ENCODE results near the gene MNX1. TPM values are rescaled to one million over a fixed set of nuclear protein-coding genes. Genes with fewer than 3 reads are reported as not detected.

Gene MNX1
- total and polyA plus RNA-seq, 10 of the 15 experiments (the other 5 are each of a cell fraction or from before 2014, with no cell fraction given): 0.22 to 2.7 (median 1.3) TPM; not detected in 1

- FAIRE-seq: no peak
- no peaks in the 10 kb centered on the region for H3K9me3 ChIP-seq (replicated peaks; ENCODE audit: control insufficient read depth, insufficient read depth, low read length)
- SMC1A ChIA-PET (ENCODE audit: uncharacterized antibody, unreplicated experiment): no interaction called here
- POLR2A ChIA-PET: no interaction called here
- CTCF ChIA-PET: interaction anchor here (0.6 kb wide), 1 partner anchor 151 kb away, joined by 3 read pairs; no protein-coding TSS in a partner anchor
- H3K79me2 ChIP-seq (ENCODE audit: control insufficient read depth, insufficient read depth, low read length): no peaks in the 10 kb centered on the region
- RAD21 ChIA-PET (ENCODE audit: unreplicated experiment): no interaction called here
- in situ Hi-C loops (cut with MboI) (no loop called here), intact Hi-C loops (cut with micrococcal nuclease; ENCODE audit: unreplicated experiment) (no loop called here)
- WGBS (ENCODE audit: insufficient coverage, insufficient replicate concordance, low lambda C conversion rate, missing lambda C conversion rate): 39% methylated on average over 20 of the region's 20 CpGs
- no peak overlapping the region for H3K9ac ChIP-seq (ENCODE audit: control insufficient read depth, insufficient read depth, low read length)
- no peak overlapping the region for H2AFZ ChIP-seq (ENCODE audit: control insufficient read depth, low read depth, low read length)
- H3K27ac ChIP-seq (ENCODE audit: control insufficient read depth, insufficient read depth): no peak overlapping the region
- BruUV-seq (replicated peaks): no TSS peak
- H3K36me3 ChIP-seq (ENCODE audit: control insufficient read depth in 2 of 2, insufficient read depth in 2 of 2, low read length in 1 of 2): no peaks in the 10 kb centered on the region
- H4K20me1 ChIP-seq (ENCODE audit: control insufficient read depth, insufficient read depth): no peaks in the 10 kb centered on the region
- H3K4me3 ChIP-seq: no peak overlapping the region
- TF ChIP-seq ZNF217 (IDR thresholded peaks at IDR 0.05): no peak
- no peak for DNase-seq (ENCODE audit: low read depth, low spot score)
- H3K27me3 ChIP-seq (replicated peaks in 1 of 2; ENCODE audit: control insufficient read depth in 2 of 2, insufficient read depth in 2 of 2, low read length in 1 of 2): no peaks in the 10 kb centered on the region; a peak in 2 of 4 replicates
- no peaks in the 10 kb centered on the region for H3K4me1 ChIP-seq (ENCODE audit: control insufficient read depth, insufficient read depth, low read length)
- no peak overlapping the region for H3K4me2 ChIP-seq (ENCODE audit: control insufficient read depth, insufficient read depth)
- ATAC-seq: no peak
These were observed 31.2 kb upstream of the MNX1 start for GRCh38 chr7:157041514-157042277.

- 68% methylated on average over 13 of the region's 13 CpGs for WGBS (ENCODE audit: insufficient coverage, insufficient replicate concordance, low lambda C conversion rate, missing lambda C conversion rate)
- FAIRE-seq (no peak), ATAC-seq (no peak), DNase-seq (ENCODE audit: low read depth, low spot score) (no peak)
- no peaks in the 10 kb centered on the region for H3K79me2 ChIP-seq (ENCODE audit: control insufficient read depth, insufficient read depth, low read length)
- POLR2A ChIA-PET: no interaction called here
- no peak overlapping the region for H3K9ac ChIP-seq (ENCODE audit: control insufficient read depth, insufficient read depth, low read length)
- no peaks in the 10 kb centered on the region for H3K9me3 ChIP-seq (replicated peaks; ENCODE audit: control insufficient read depth, insufficient read depth, low read length)
- no peaks in the 10 kb centered on the region; a peak in 1 of 4 replicates for H3K27me3 ChIP-seq (replicated peaks in 1 of 2; ENCODE audit: control insufficient read depth in 2 of 2, insufficient read depth in 2 of 2, low read length in 1 of 2)
- H3K4me1 ChIP-seq (ENCODE audit: control insufficient read depth, insufficient read depth, low read length): no peaks in the 10 kb centered on the region
- no peaks in the 10 kb centered on the region for H3K36me3 ChIP-seq (ENCODE audit: control insufficient read depth in 2 of 2, insufficient read depth in 2 of 2, low read length in 1 of 2)
- intact Hi-C loops (cut with micrococcal nuclease; ENCODE audit: unreplicated experiment) (no loop called here), in situ Hi-C loops (cut with MboI) (no loop called here)
- SMC1A ChIA-PET (ENCODE audit: uncharacterized antibody, unreplicated experiment): no interaction called here
- no TSS peak for BruUV-seq (replicated peaks)
- H3K4me3 ChIP-seq: no peak overlapping the region
- RAD21 ChIA-PET (ENCODE audit: unreplicated experiment): no interaction called here
- H3K4me2 ChIP-seq (ENCODE audit: control insufficient read depth, insufficient read depth): no peak overlapping the region
- CTCF ChIA-PET: interaction anchor here (0.6 kb wide), 1 partner anchor 151 kb away, joined by 3 read pairs; no protein-coding TSS in a partner anchor
- H4K20me1 ChIP-seq (ENCODE audit: control insufficient read depth, insufficient read depth): no peaks in the 10 kb centered on the region
- H3K27ac ChIP-seq (ENCODE audit: control insufficient read depth, insufficient read depth): no peak overlapping the region
- H2AFZ ChIP-seq (ENCODE audit: control insufficient read depth, low read depth, low read length): no peak overlapping the region
- no peak for TF ChIP-seq LARP7 (IDR thresholded peaks at IDR 0.05)
- no peak for TF ChIP-seq CTCF (IDR thresholded peaks at IDR 0.05 in 2 of 3, conservative IDR thresholded peaks at IDR 0.05 in 1 of 3; ENCODE audit: control insufficient read depth in 2 of 3, extremely low read depth in 1 of 3, insufficient read depth in 1 of 3, low read depth in 3 of 3, low read length in 3 of 3)
- no peak for TF ChIP-seq FOXM1 (IDR thresholded peaks at IDR 0.05; ENCODE audit: low read depth, low read length)
- no peak for TF ChIP-seq BACH1 (IDR thresholded peaks at IDR 0.05; ENCODE audit: borderline replicate concordance)
- TF ChIP-seq POLR2AphosphoS5 (IDR thresholded peaks at IDR 0.05; ENCODE audit: low read length): no peak
- TF ChIP-seq NFXL1 (IDR thresholded peaks at IDR 0.05; ENCODE audit: borderline replicate concordance): no peak
- TF ChIP-seq GATAD2B (conservative IDR thresholded peaks at IDR 0.05; ENCODE audit: low read depth): no peak
- TF ChIP-seq MAX (IDR thresholded peaks at IDR 0.05; ENCODE audit: low read depth, low read length): no peak
- TF ChIP-seq TCF3 (IDR thresholded peaks at IDR 0.05; ENCODE audit: borderline replicate concordance, insufficient read depth, low read depth, low read length): no peak
- TF ChIP-seq YBX1 (IDR thresholded peaks at IDR 0.05): no peak
- no peak for TF ChIP-seq TCF7 (IDR thresholded peaks at IDR 0.05; ENCODE audit: borderline replicate concordance)
- no peak for TF ChIP-seq GABPA (IDR thresholded peaks at IDR 0.05; ENCODE audit: low read depth)
- no peak for TF ChIP-seq IKZF2 (IDR thresholded peaks at IDR 0.05)
- no peak for TF ChIP-seq HDGF (IDR thresholded peaks at IDR 0.05)
- no peak for TF ChIP-seq PAX8 (IDR thresholded peaks at IDR 0.05)
- TF ChIP-seq TAF1 (IDR thresholded peaks at IDR 0.05; ENCODE audit: borderline replicate concordance, low read depth, low read length): no peak
These were observed 30.5 kb upstream of the MNX1 start for GRCh38 chr7:157041004-157041403.
